ENCODE measurements around the gene SMYD2.

Gene SMYD2

DNA sequence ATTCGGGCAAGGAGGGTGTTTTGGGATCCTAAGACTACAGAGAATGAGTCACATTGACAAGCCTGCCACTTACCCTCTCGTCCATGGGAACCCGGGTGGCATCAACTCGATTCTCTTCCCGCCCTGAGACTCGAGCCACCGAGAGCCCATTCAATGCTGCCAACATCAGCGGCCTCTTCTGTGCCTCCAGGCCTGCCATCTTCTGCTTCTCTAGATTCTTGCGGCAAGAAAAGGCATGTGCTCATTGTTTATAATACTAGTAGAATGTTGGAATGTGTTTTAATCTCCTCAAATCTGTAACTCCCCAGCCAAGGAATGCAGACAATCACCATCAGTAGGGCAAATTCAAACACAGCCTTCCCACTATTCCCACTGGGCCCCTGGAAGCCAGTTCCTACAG lies 96.9 kb downstream of the SMYD2 start:
- H3K9me3 ChIP-seq (ENCODE audit: insufficient read depth, low read depth, low read length) = no peaks in the 10 kb centered on the region
- no peak overlapping the region for H3K27ac ChIP-seq (ENCODE audit: low read length)
- H3K9ac ChIP-seq (ENCODE audit: low read depth, low read length) = no peak overlapping the region
- no peak overlapping the region for H3K4me3 ChIP-seq (ENCODE audit: low read length)
- H3K27me3 ChIP-seq (ENCODE audit: insufficient read depth, low read length) = no peaks in the 10 kb centered on the region
- peaks cover 55% of the 10 kb centered on the region for H3K36me3 ChIP-seq (ENCODE audit: insufficient read depth, low read depth, low read length)
- peaks cover 25% of the 10 kb centered on the region for H3K4me1 ChIP-seq (ENCODE audit: insufficient read depth, low read length)

GRCh38 chr1:214378492-214378891 lies 97.5 kb downstream of the SMYD2 start:
- H3K4me3 ChIP-seq (ENCODE audit: low read length) = no peak overlapping the region
- H3K36me3 ChIP-seq (ENCODE audit: insufficient read depth, low read depth, low read length) = peaks cover 61% of the 10 kb centered on the region
- H3K27me3 ChIP-seq (ENCODE audit: insufficient read depth, low read length) = no peaks in the 10 kb centered on the region
- peaks cover 25% of the 10 kb centered on the region for H3K4me1 ChIP-seq (ENCODE audit: insufficient read depth, low read length)
- H3K9ac ChIP-seq (ENCODE audit: low read depth, low read length) = no peak overlapping the region
- no peak overlapping the region for H3K27ac ChIP-seq (ENCODE audit: low read length)
- no peaks in the 10 kb centered on the region for H3K9me3 ChIP-seq (ENCODE audit: insufficient read depth, low read depth, low read length)

DNA sequence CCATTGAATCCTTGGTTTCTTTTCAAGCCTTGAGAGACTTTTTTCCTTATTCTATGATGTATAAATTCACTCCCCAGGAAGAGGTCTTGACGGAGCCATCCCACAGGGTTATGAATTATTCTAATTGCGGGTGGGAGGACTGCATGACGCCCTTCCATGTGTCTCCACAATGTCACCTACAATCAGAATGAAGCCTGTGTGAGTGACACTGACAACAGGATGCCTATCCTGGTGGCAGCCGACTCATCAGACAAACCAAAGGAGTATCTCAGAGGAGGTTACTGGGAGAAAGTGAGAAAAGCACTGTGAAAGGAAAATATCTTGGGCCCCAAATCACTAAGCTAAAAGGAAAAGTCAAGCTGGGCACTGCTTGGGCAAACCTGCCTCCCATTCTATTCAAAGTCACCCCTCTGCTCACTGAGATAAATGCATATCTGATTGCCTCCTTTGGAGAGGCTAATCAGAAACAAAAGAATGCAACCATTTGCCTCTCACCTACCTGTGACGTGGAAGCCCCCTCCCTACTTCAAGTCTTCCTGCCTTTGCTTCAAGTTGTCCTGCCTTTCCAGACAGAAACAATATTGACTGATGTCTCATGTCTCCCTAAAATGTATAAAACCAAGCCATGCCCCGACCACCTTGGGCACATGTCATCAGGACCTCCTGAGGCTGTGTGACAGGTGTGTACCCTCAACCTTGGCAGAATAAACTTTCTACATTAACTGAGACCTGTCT lies 98.4 kb downstream of the SMYD2 start:
- Histone ChIP-seq H3K27me3 (ENCODE audit: insufficient read depth, low read length) (no peaks in the 10 kb centered on the region), H3K9me3 (ENCODE audit: insufficient read depth, low read depth, low read length) (no peaks in the 10 kb centered on the region), H3K4me1 (ENCODE audit: insufficient read depth, low read length) (peaks cover 25% of the 10 kb centered on the region), H3K9ac (ENCODE audit: low read depth, low read length) (peak overlapping the region; percentile 15; the same call in 1 of the 2 replicates), H3K27ac (ENCODE audit: low read length) (peak overlapping the region; percentile 11), H3K36me3 (ENCODE audit: insufficient read depth, low read depth, low read length) (peaks cover 63% of the 10 kb centered on the region), H3K4me3 (ENCODE audit: low read length) (no peak overlapping the region)

- Histone ChIP-seq H3K4me3 (ENCODE audit: low read length) (no peak overlapping the region), H3K4me1 (ENCODE audit: insufficient read depth, low read length) (peaks cover 25% of the 10 kb centered on the region), H3K9ac (ENCODE audit: low read depth, low read length) (no peak overlapping the region; the same call in 1 of the 2 replicates), H3K27me3 (ENCODE audit: insufficient read depth, low read length) (no peaks in the 10 kb centered on the region), H3K9me3 (ENCODE audit: insufficient read depth, low read depth, low read length) (no peaks in the 10 kb centered on the region), H3K36me3 (ENCODE audit: insufficient read depth, low read depth, low read length) (peaks cover 64% of the 10 kb centered on the region), H3K27ac (ENCODE audit: low read length) (no peak overlapping the region)
Observed at GRCh38 chr1:214380396-214380795, 99.4 kb downstream of the SMYD2 start.

GRCh38 chr1:214380986-214381695 lies 100.2 kb downstream of the SMYD2 start:
- Histone ChIP-seq H3K4me3 (ENCODE audit: low read length) (no peak overlapping the region), H3K9me3 (ENCODE audit: insufficient read depth, low read depth, low read length) (no peaks in the 10 kb centered on the region), H3K27ac (ENCODE audit: low read length) (no peak overlapping the region), H3K27me3 (ENCODE audit: insufficient read depth, low read length) (no peaks in the 10 kb centered on the region), H3K4me1 (ENCODE audit: insufficient read depth, low read length) (peaks cover 25% of the 10 kb centered on the region), H3K9ac (ENCODE audit: low read depth, low read length) (no peak overlapping the region; the same call in 1 of the 2 replicates), H3K36me3 (ENCODE audit: insufficient read depth, low read depth, low read length) (peaks cover 57% of the 10 kb centered on the region)

DNA sequence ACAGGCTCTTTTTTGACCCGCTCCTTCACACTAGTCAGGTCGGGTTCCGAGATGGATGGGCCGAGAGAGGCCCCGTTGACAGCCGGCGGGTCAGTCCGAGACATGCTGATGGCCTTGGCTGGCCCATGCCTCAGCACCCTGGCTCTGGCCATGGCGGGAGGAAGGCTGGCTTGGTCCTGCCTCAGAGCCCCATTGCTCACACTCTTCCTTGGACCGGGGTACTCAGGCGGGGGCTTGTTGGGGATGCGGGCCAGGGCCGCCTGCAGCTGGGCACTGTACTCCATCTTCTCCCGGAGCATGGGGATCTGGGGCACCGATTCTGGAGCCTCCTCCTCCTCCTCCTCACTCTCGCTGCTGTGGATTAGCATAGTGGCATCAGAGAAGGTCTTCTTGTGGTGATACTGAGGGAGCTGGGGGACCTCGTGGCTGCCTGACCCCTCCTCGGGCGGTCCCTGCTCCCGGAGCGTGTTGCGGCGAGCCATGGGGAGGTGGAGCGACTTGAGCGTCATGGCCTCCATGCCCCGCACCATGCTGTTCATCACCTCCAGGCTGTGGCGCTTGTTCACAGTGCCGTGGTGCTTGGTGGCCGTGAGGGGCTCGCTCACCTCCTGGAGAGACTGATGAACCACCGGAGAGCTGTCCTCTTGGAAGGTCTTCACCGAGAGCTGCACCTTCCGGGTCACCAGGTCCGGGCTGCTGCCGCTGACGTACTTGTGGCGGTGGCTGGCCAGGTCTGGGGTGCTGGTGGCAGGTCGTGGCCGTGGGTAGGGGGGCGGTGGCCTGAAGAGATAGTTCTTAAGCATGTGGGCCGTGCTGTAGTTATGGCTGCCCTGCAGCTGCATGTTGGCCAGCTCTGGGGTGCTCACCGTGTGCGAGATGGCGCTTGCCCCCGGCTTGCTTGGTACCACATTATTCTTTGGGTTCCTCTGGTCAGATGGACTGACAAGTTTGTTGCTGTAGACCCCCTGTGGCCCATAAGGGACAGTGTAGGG lies 102.7 kb downstream of the SMYD2 start:
- Histone ChIP-seq H3K4me3 (ENCODE audit: low read length) (no peak overlapping the region), H3K27me3 (ENCODE audit: insufficient read depth, low read length) (no peaks in the 10 kb centered on the region), H3K4me1 (ENCODE audit: insufficient read depth, low read length) (peaks cover 25% of the 10 kb centered on the region), H3K9me3 (ENCODE audit: insufficient read depth, low read depth, low read length) (no peaks in the 10 kb centered on the region), H3K9ac (ENCODE audit: low read depth, low read length) (no peak overlapping the region), H3K27ac (ENCODE audit: low read length) (no peak overlapping the region), H3K36me3 (ENCODE audit: insufficient read depth, low read depth, low read length) (peaks cover 55% of the 10 kb centered on the region)

- Histone ChIP-seq H3K36me3 (ENCODE audit: insufficient read depth, low read depth, low read length) (peaks cover 50% of the 10 kb centered on the region), H3K9me3 (ENCODE audit: insufficient read depth, low read depth, low read length) (no peaks in the 10 kb centered on the region), H3K4me1 (ENCODE audit: insufficient read depth, low read length) (peaks cover 18% of the 10 kb centered on the region), H3K4me3 (ENCODE audit: low read length) (no peak overlapping the region), H3K9ac (ENCODE audit: low read depth, low read length) (no peak overlapping the region), H3K27ac (ENCODE audit: low read length) (no peak overlapping the region), H3K27me3 (ENCODE audit: insufficient read depth, low read length) (no peaks in the 10 kb centered on the region)
Observed at GRCh38 chr1:214384373-214385079, 103.6 kb downstream of the SMYD2 start.

DNA sequence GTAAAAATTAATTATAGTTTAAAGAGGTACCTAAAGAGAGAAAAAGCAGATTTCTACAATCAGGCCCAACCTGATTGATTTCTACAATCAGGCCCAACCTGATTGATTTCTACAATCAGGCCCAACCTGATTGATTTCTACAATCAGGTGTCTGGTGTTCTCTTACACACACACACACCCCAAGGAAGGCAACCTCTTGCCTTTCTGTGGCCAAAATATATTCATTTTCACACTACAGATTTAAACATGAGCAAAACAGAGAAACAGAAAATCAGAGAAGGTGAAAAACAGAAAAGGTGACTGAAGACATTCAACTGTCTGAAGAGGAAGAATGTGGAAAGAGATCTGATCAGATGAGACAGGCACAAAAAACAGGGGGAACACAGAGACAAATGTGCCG lies 104.5 kb downstream of the SMYD2 start:
- no peaks in the 10 kb centered on the region for H3K9me3 ChIP-seq (ENCODE audit: insufficient read depth, low read depth, low read length)
- no peak overlapping the region for H3K27ac ChIP-seq (ENCODE audit: low read length)
- H3K9ac ChIP-seq (ENCODE audit: low read depth, low read length) = no peak overlapping the region
- H3K4me3 ChIP-seq (ENCODE audit: low read length) = no peak overlapping the region
- H3K36me3 ChIP-seq (ENCODE audit: insufficient read depth, low read depth, low read length) = peaks cover 58% of the 10 kb centered on the region
- H3K27me3 ChIP-seq (ENCODE audit: insufficient read depth, low read length) = no peaks in the 10 kb centered on the region
- peaks cover 13% of the 10 kb centered on the region for H3K4me1 ChIP-seq (ENCODE audit: insufficient read depth, low read length)

- Histone ChIP-seq H3K36me3 (ENCODE audit: insufficient read depth, low read depth, low read length) (peaks cover 57% of the 10 kb centered on the region), H3K27ac (ENCODE audit: low read length) (no peak overlapping the region), H3K9ac (ENCODE audit: low read depth, low read length) (no peak overlapping the region), H3K4me1 (ENCODE audit: insufficient read depth, low read length) (peaks cover 11% of the 10 kb centered on the region), H3K27me3 (ENCODE audit: insufficient read depth, low read length) (no peaks in the 10 kb centered on the region), H3K9me3 (ENCODE audit: insufficient read depth, low read depth, low read length) (no peaks in the 10 kb centered on the region), H3K4me3 (ENCODE audit: low read length) (no peak overlapping the region)
Observed at GRCh38 chr1:214386333-214386732, 105.4 kb downstream of the SMYD2 start.

Measured in iPS-20b (cell line).